Fibroblast of lung (primary cell): ENCODE measurements around the gene SAPCD1.

ENCODE experiments used
- EZH2 ChIP-seq: IDR thresholded peaks from 2 replicates; pipeline ENCODE4 v1.5.1; 2012; ENCODE audit warnings: low read length, control low read depth, mild to moderate bottlenecking; ENCODE audit errors: missing control alignments
- TF ChIP-seq, protein P1 (sequence below), 2 donors: IDR thresholded peaks in 1 of 2; conservative IDR thresholded peaks in 1 of 2; 1 replicate in 1 of 2; 2 replicates in 1 of 2; pipeline ENCODE4 v1.5.1; 2011 to 2012; ENCODE audit warnings: low read length in 2 of 2, control low read depth in 1 of 2, inconsistent platforms in 1 of 2, low read depth in 1 of 2, mild to moderate bottlenecking in 1 of 2

DNA sequence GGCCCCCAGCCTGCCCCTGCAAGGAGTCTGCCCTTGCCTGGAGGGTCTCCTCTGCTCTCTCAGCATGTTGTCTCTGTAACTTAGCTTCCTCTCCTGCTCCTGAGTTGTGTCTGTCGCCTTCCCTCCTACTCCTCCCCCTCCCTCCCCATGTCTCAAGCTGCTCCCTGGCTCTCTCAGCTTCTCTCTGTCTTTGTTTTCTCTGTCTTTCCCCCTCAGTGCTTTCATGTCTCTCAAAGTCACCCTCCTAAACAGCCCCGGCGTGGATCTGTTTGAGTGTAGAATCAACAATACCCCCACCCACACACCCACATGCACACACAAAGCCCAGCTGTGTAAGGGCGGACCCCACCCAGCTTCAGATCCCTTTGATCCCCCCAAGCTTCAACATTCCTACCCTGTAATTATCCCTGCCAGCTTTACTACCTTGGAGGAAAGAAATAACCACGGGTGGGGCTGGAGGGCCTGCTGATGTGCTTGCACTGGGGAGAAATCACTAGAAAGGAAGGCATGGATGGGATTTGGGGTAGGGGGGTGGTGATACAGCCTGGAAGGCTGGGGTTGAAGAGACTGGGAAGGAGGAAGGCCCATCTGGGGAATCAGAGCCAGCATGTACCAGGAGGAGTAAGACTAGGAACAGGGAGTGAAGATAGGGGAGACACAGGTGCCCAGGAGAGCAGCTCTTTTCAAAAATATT, 48.3 kb upstream of the SAPCD1 start:
- TF ChIP-seq, protein P1, sequence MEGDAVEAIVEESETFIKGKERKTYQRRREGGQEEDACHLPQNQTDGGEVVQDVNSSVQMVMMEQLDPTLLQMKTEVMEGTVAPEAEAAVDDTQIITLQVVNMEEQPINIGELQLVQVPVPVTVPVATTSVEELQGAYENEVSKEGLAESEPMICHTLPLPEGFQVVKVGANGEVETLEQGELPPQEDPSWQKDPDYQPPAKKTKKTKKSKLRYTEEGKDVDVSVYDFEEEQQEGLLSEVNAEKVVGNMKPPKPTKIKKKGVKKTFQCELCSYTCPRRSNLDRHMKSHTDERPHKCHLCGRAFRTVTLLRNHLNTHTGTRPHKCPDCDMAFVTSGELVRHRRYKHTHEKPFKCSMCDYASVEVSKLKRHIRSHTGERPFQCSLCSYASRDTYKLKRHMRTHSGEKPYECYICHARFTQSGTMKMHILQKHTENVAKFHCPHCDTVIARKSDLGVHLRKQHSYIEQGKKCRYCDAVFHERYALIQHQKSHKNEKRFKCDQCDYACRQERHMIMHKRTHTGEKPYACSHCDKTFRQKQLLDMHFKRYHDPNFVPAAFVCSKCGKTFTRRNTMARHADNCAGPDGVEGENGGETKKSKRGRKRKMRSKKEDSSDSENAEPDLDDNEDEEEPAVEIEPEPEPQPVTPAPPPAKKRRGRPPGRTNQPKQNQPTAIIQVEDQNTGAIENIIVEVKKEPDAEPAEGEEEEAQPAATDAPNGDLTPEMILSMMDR (conservative IDR thresholded peaks at IDR 0.05 in 1 of 2, IDR thresholded peaks at IDR 0.05 in 1 of 2; ENCODE audit: low read depth in 1 of 2, low read length in 2 of 2): no peak
- TF ChIP-seq EZH2: no peak
